Lower leg skin (tissue), 4 donors: Measurements from ENCODE around the gene APOC3. TPM values are rescaled to one million over a fixed set of nuclear protein-coding genes. Genes with fewer than 3 reads are reported as not detected.
A peak's percentile ranks its signal among the peaks of the same experiment; 100 is the strongest.
"Not testable (repeated sequence)": the region's sequence is repeated elsewhere in the genome, so short reads cannot be mapped to it uniquely, and the experiment has no call there.

Experiments
- DNase-seq, 2 donors: peaks; one replicate each; pipeline ENCODE4 v3.0.0-alpha.2; 2019; ENCODE audit warnings: low spot score in 2 of 2
- H3K4me3 ChIP-seq: fragments of 200-600 bp; sonication (generic); 2 replicates; pipeline ENCODE4 v1.5.1; 2017; ENCODE audit warnings: mild to moderate bottlenecking, low read depth; ENCODE audit not compliant: poor library complexity, severe bottlenecking
- POLR2A ChIP-seq, 2 donors: fragments of 450-650 bp; IDR thresholded peaks; one replicate each; pipeline ENCODE4 v1.6.1; 2016 to 2017; ENCODE audit warnings: antibody characterized with exemption in 2 of 2, mild to moderate bottlenecking in 1 of 2, moderate library complexity in 1 of 2
- WGBS, 2 donors: methylation state at CpG; one replicate each; pipeline ENCODE4 v1.1.5; 2018; 5-methylcytosine and 5-hydroxymethylcytosine counted together
- intact Hi-C: fragments of 100-400 bp; cut with DNase I; formaldehyde crosslinking; loops from one replicate; pipeline ENCODE4 v1.15.0; 2023; ENCODE audit warnings: low total_unique reads
- total RNA-seq, 4 donors: library from RNA; depleted of rRNA; stranded (reverse); fragments of >200 nt; gene quantifications; one replicate each; pipeline ENCODE4 v1.1.0, GENCODE V29; 2016
- TF ChIP-seq, protein P1 (sequence below), 3 donors: fragments of 450-650 bp; IDR thresholded peaks; one replicate each; pipeline ENCODE4 v1.5.1; 2016; ENCODE audit warnings: antibody characterized with exemption in 3 of 3, mild to moderate bottlenecking in 3 of 3, moderate library complexity in 2 of 3

Gene APOC3
- total RNA-seq, 4 donors from 2014 or later, result not detected

DNA sequence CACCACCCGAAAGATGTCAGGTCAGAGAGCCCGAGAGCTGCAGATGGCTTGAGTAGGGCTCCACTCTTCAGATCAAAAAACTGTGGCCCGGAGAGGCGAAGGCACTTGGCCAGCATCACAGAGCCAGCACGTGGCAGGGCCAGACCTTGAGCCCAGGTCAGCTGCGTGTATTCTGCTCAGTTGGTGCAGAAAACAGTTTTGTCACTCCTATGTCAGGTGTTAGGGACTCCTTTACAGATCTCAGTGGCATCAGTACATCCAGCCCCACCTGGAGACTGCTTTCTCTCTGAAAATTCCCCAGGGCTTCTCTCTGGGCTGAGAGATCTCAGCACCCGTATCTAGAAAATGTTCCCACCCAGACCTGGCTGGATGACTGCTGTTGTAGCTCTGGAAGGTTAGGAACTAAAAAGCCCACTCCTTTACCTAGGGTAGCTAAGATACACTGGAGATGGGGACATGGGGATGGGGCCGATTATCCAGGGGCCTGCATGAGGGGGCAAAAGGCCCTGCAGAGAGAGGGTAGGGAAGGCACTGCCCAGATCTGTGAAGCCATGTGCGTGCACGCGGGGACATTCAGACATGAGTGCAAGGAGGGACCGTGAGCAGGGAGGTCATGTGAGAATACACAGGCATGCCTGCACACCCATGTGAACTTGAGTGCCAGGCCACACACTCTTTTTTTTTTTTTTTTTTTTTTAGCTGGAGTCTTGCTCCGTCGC, 4.3 kb downstream of the APOC3 start:
- TF ChIP-seq, protein P1, sequence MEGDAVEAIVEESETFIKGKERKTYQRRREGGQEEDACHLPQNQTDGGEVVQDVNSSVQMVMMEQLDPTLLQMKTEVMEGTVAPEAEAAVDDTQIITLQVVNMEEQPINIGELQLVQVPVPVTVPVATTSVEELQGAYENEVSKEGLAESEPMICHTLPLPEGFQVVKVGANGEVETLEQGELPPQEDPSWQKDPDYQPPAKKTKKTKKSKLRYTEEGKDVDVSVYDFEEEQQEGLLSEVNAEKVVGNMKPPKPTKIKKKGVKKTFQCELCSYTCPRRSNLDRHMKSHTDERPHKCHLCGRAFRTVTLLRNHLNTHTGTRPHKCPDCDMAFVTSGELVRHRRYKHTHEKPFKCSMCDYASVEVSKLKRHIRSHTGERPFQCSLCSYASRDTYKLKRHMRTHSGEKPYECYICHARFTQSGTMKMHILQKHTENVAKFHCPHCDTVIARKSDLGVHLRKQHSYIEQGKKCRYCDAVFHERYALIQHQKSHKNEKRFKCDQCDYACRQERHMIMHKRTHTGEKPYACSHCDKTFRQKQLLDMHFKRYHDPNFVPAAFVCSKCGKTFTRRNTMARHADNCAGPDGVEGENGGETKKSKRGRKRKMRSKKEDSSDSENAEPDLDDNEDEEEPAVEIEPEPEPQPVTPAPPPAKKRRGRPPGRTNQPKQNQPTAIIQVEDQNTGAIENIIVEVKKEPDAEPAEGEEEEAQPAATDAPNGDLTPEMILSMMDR (IDR thresholded peaks at IDR 0.05), result no peak
- TF ChIP-seq POLR2A (IDR thresholded peaks at IDR 0.05), result no peak
- DNase-seq, result no peak
- intact Hi-C loops, result no loop called here
- 91 to 94% methylated on average over 14 of the region's 14 CpGs for WGBS, 2 donors
- no peak overlapping the region for H3K4me3 ChIP-seq

GRCh38 chr11:116834535-116835041, 4.9 kb downstream of the APOC3 start:
- H3K4me3 ChIP-seq, intact Hi-C loops, DNase-seq: not testable (repeated sequence)
- 80 to 86% methylated on average over 11 to 12 of the region's 13 CpGs for WGBS, 2 donors

DNA sequence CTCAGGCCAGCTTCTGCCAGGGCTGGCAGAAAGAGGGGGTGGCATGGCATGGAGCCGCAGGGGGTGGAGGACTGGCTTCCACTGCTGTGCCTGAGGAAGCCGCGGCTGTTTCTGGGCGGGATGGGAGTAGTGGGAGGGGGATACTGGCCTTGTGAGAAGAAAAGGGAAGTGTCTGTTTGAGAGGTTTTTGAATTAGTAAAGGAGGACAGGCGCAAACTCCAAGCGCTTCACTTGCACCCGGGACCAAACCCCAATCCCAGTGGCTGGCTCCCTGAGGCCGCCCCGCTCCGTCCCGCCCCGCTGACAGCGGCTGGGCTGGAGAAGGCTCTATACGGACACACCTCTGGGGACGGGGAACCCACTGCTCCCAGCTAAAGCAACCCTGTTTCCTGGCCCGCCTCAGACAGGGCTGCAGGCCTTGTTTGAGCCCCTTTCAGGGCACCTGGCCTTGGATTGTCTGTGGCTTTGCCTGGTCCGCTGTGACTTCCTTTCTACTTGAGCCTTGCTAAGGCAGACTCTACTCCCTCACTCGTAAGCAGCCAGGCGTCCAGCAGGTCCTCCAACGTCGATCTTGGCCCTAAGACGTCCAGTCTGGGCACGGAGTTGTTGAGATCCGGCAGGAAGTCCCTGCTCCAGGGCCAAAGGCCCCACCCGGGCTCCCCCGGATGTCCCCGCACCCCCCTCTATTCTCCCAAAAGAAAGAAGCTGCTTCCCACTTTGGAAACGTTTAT, 5.5 kb downstream of the APOC3 start:
- TF ChIP-seq POLR2A (IDR thresholded peaks at IDR 0.05), result no peak
- TF ChIP-seq, protein P1 (IDR thresholded peaks at IDR 0.05), result no peak
- intact Hi-C loops, result no loop called here
- H3K4me3 ChIP-seq, result no peak overlapping the region
- no peak for DNase-seq
- 46 to 50% methylated on average over 28 of the region's 28 CpGs for WGBS, 2 donors

DNA sequence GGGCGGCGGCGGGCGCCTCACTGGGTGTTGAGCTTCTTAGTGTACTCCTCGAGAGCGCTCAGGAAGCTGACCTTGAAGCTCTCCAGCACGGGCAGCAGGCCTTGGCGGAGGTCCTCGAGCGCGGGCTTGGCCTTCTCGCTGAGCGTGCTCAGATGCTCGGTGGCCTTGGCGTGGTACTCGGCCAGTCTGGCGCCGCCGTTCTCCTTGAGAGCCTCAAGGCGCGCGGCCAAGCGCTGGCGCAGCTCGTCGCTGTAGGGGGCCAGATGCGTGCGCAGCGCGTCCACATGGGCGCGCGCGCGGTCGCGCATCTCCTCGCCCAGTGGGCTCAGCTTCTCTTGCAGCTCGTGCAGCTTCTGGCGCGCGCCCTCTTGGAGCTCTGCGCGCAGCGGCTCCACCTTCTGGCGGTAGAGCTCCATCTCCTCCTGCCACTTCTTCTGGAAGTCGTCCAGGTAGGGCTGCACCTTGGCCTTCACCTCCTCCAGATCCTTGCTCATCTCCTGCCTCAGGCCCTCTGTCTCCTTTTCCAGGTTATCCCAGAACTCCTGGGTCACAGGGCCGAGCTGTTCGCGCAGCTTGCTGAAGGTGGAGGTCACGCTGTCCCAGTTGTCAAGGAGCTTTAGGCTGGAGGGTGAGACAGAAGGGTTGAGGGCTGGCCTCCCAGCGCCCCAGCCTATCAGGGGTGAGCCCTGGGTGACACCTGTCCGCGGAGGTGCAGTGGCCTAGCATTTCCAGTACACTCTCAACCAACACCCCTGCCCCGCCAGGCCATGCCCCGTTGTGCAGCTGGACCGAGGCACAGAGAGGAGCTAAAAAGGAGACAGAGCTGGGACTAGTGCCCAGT, 6.3 kb downstream of the APOC3 start:
- TF ChIP-seq POLR2A (IDR thresholded peaks at IDR 0.05), result no peak
- TF ChIP-seq, protein P1 (IDR thresholded peaks at IDR 0.05), result no peak
- no peak overlapping the region for H3K4me3 ChIP-seq
- 15 to 23% methylated on average over 29 to 48 of the region's 57 CpGs for WGBS, 2 donors
- DNase-seq, result peak; percentile 61 to 92
- intact Hi-C loops, result no loop called here

DNA sequence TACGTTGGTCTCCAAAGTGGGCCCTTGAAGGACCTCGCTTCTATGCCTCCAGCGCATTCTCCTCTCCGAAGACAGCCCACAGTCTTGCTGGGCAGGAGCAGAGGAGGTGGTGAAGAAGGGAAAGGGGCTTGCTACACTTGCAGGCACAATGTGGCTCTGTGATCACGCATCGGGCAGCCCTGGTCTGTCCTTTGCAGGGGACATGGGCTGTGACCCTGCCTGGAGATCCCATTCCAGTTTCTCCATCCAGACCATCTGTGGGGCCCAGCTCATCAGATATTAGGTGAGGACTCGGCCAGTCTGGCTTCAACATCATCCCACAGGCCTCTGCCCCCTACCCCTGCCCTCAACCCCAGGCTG, 6.9 kb downstream of the APOC3 start:
- WGBS, 2 donors, result 84 to 95% methylated on average over 7 of the region's 7 CpGs
- no peak overlapping the region for H3K4me3 ChIP-seq
- DNase-seq, result no peak
- TF ChIP-seq, protein P1 (IDR thresholded peaks at IDR 0.05), result no peak
- TF ChIP-seq POLR2A (IDR thresholded peaks at IDR 0.05), result no peak
- intact Hi-C loops, result no loop called here
